Stimulated activated naive CD4-positive, alpha-beta T cell treated with Interleukin-2 at 50 U/mL for 16 hours (primary cell): ENCODE measurements around the gene NDE1.

ENCODE experiments used
- DNase-seq: peaks from one replicate; lab custom pipeline; 2025; lab: John Stamatoyannopoulos, UW

The NDE1 gene

DNA sequence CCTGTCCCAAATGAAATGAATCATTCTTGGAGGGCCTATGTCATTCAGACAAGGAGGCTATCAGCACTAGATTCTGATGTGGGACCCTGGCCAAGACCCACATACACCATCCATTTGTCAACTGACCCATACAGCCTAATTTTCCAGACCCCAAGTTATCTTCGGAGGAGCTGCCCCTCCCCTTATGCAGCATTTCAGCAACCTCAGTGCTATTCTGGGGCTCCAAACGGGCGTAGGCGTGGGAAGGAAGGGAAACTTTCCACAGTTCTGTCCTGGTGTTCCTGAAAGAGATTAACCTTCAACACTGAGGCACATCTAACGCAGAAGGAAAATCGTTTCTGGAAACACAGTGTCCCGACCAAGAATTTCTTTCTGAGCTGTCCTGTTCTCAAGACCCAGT, 120.1 kb downstream of the NDE1 start:
- no peak for DNase-seq

DNA sequence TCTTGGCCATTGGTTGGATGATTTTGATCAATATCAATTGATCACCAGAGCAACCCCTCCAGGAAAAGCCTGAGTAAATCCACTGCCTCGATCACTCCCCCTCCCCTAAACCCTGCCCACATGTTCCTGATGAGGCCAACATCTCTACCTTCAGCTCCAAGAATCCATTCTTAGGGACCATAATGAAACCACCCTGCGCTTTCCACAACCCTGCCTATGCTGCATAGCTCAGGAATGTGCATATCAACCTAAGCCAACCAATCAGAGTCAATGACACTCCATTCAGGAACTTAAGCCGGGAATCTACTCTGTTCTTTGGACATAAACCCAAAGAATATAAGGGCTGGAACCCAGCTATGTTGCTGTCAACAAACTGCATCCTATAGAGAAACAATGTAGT, 120.5 kb downstream of the NDE1 start:
- DNase-seq = no peak

DNA sequence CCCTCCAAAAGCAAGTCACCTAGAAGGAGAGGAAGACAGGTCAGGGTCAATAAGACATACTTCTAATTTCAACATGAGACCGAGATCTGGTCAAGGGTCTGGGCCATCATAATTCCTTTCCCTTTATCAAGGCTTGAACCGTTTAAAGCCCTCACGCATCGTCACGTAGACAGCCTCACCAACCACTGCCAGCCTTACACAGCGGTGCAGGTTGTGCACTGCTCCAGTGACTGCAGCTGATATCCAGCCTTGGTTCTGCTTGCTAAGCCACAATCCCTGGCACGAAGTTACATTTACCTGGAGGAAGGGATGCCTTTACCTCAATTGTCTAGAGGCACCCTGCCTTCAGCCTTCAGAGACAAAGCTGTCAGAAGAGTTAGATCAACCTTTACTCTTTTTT, 121.6 kb downstream of the NDE1 start:
- no peak for DNase-seq

DNA sequence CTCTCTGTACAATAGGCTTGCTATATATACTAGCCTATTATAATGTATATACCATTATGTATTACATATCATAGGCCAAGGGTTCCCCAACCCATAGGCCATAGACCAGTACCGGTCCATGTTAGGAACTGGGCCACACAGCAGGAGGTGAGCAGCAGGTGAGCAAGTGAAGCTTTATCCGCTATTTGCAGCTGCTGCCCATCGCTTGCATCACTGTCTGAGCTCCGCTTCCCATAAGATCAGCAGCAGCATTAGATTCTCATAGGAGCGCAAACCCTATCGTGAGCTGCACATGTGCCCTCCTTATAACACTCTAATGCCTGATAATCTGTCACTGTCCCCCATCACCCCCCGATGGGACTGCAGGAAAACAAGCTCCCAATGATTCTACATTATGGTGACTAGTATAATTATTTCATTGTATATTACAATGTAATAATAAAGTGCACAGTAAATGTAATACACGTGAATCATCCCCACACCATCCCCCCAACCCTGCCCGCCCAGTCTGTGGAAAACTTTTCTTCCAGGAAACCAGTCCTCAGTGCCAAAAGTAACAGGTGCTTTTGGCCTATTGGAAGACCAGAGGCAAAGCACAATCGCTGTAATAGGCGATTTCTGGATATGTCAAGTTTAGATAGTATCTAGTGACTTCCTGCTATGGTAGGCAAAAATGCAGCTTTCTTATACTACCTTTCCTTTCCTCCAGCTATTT, 122.7 kb downstream of the NDE1 start:
- DNase-seq = no peak

DNA sequence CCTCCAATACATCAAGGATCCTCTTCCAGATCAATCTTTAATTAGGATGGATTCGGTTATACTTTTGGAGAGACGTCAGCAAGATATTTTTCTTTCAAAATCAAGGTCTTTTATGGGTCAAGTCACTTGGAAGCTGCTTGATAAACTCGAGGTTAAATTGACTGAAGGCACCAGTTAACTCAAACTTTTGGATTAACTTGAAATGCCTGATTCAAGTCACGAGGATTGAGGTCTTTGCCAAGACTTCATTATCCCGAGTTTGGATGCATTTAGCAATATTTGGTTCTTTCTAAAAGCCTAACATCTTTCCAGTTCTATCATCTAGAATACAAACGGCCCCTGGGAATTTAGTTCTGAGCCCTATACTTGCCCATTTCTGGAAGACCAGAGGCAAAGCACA, 123.9 kb downstream of the NDE1 start:
- no peak for DNase-seq

GRCh38 chr16:15775209-15775608, 125.2 kb downstream of the NDE1 start:
- no peak for DNase-seq

GRCh38 chr16:15775663-15776304, 125.7 kb downstream of the NDE1 start:
- DNase-seq = no peak
